DND-41 (cell line): ENCODE measurements around the gene GALE.

Source experiments
- EZH2 ChIP-seq: IDR thresholded peaks from 3 replicates; pipeline ENCODE4 v1.6.1; 2012; ENCODE audit warnings: borderline replicate concordance, low read depth, mild to moderate bottlenecking, moderate library complexity, low read length, inconsistent platforms; ENCODE audit not compliant: severe bottlenecking
- TF ChIP-seq, protein P1 (sequence below): IDR thresholded peaks from 2 replicates; pipeline ENCODE4 v1.5.1; 2012; ENCODE audit warnings: borderline replicate concordance, low read length, moderate library complexity, mild to moderate bottlenecking; ENCODE audit not compliant: poor library complexity, severe bottlenecking; ENCODE audit errors: extremely low read depth

DNA sequence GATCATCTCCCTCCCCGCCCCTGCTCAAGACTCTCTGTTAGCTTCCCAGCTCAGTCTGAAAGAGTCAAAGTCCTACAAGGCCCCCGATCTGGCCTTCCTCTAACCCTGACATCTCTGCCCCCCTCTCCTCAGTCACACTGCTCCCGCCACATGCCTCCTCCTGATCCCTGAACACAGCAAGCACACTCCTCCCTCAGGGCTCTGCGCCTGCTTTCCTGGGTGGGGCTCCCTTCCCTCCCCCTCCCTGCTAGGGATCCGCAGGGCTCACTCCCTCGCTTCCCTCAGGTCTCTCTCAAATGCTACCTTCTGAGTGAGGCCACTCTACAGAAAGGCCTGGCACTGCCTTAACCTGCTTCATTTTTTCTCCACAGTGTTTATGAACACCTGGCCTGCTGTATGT, 5.7 kb upstream of the GALE start:
- TF ChIP-seq, protein P1, sequence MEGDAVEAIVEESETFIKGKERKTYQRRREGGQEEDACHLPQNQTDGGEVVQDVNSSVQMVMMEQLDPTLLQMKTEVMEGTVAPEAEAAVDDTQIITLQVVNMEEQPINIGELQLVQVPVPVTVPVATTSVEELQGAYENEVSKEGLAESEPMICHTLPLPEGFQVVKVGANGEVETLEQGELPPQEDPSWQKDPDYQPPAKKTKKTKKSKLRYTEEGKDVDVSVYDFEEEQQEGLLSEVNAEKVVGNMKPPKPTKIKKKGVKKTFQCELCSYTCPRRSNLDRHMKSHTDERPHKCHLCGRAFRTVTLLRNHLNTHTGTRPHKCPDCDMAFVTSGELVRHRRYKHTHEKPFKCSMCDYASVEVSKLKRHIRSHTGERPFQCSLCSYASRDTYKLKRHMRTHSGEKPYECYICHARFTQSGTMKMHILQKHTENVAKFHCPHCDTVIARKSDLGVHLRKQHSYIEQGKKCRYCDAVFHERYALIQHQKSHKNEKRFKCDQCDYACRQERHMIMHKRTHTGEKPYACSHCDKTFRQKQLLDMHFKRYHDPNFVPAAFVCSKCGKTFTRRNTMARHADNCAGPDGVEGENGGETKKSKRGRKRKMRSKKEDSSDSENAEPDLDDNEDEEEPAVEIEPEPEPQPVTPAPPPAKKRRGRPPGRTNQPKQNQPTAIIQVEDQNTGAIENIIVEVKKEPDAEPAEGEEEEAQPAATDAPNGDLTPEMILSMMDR = no peak
- no peak for TF ChIP-seq EZH2
